K562 (cell line): ENCODE data around the gene MCCD1. TPM values are rescaled to one million over a fixed set of nuclear protein-coding genes. Genes with fewer than 3 reads are reported as not detected.

Source experiments
- ATAC-seq: fragments of 200-7000 bp; cut with Tn5 transposase; 3 replicates; pipeline ENCODE4 v1.9.1; 2020; ENCODE audit warnings: moderate library complexity
- BruUV-seq: library from RNA; stranded (reverse); fragments of 400-500 nt; replicated peaks from 2 replicates; lab custom pipeline; 2021; lab: Mats Ljungman, UMichigan
- CTCF ChIA-PET: fragments of 300-600 bp; formaldehyde crosslinking; extraction: SDS; loops from one replicate; lab custom pipeline; 2021; ENCODE audit warnings: low intra/inter-chr PET ratio; lab: Yijun Ruan, JAX
- POLR2A ChIA-PET: fragments of 300-600, 350-650 bp; sonication (Branson Sonifier 250); formaldehyde crosslinking; extraction: SDS; loops from one replicate; lab custom pipeline; 2021; ENCODE audit warnings: antibody characterized with exemption, inconsistent platforms; lab: Yijun Ruan, JAX
- DNase-seq, 4 experiments: peaks; one replicate each; pipeline versions ENCODE4 v3.0.0 to v3.0.0-alpha.2; 2011 to 2018; ENCODE audit warnings: low spot score in 3 of 4, mixed read lengths in 3 of 4; ENCODE audit errors: extremely low read depth in 1 of 4
- FAIRE-seq: peaks from 2 replicates; lab custom pipeline; 2011; peaks lifted over from hg19 to GRCh38; lab: Jason Lieb, UNC
- H2AFZ ChIP-seq: 2 replicates; pipeline ENCODE4 v1.6.0; 2011; ENCODE audit warnings: low read depth, low read length, control low read depth, inconsistent platforms
- H3K27ac ChIP-seq: fragments of 200-600 bp; 3 replicates; pipeline ENCODE4 v1.8.0; 2011; ENCODE audit warnings: low read depth, mild to moderate bottlenecking, control low read depth, inconsistent platforms, low read length, moderate library complexity, mixed read lengths; ENCODE audit errors: extremely low read depth
- H3K27me3 ChIP-seq, 2 experiments: fragments of 300-600 bp in 1 of 2; 2 replicates in 1 of 2; 3 replicates in 1 of 2; pipeline versions ENCODE4 v1.6.0 to v1.8.0; 2011; ENCODE audit warnings: inconsistent platforms in 2 of 2, low read length in 2 of 2, mild to moderate bottlenecking in 1 of 2, mixed read lengths in 1 of 2, moderate library complexity in 1 of 2; ENCODE audit not compliant: control insufficient read depth in 2 of 2, insufficient read depth in 2 of 2
- H3K36me3 ChIP-seq: fragments of 300-600 bp; 3 replicates; pipeline ENCODE4 v1.8.0; 2011; ENCODE audit warnings: mild to moderate bottlenecking, low read length, inconsistent platforms; ENCODE audit not compliant: control insufficient read depth, insufficient read depth
- H3K4me1 ChIP-seq, 2 experiments: fragments of 200-600 bp in 1 of 2; replicated peaks in 1 of 2; 2 replicates in 1 of 2; 3 replicates in 1 of 2; pipeline versions ENCODE4 v1.5.1 to v1.8.0; 2011; ENCODE audit warnings: inconsistent platforms in 2 of 2, low read length in 2 of 2, mild to moderate bottlenecking in 1 of 2, mixed read lengths in 1 of 2, moderate library complexity in 1 of 2; ENCODE audit not compliant: control insufficient read depth in 2 of 2, insufficient read depth in 2 of 2
- H3K4me2 ChIP-seq: 2 replicates; pipeline ENCODE4 v1.6.1; 2011; ENCODE audit warnings: low read length, control low read depth, inconsistent platforms, mixed read lengths; ENCODE audit not compliant: insufficient read depth
- H3K4me3 ChIP-seq: fragments of 200-600 bp; sonication (generic), shearing (Covaris generic); 2 replicates; pipeline ENCODE4 v1.5.1; 2016; ENCODE audit warnings: control low read depth, inconsistent platforms
- H3K79me2 ChIP-seq: fragments of 200-600 bp; 3 replicates; pipeline ENCODE4 v1.8.0; 2011; ENCODE audit warnings: low read length, inconsistent platforms; ENCODE audit not compliant: control insufficient read depth, insufficient read depth
- H3K9ac ChIP-seq, 2 experiments: 2 replicates each; pipeline versions ENCODE4 v1.6.0 to v1.6.1; 2011; ENCODE audit warnings: low read depth in 2 of 2, low read length in 2 of 2, control low read depth in 1 of 2, inconsistent platforms in 1 of 2, mild to moderate bottlenecking in 1 of 2, mixed read lengths in 1 of 2; ENCODE audit not compliant: insufficient read depth in 1 of 2
- H3K9me1 ChIP-seq: one replicate; pipeline ENCODE4 v1.6.0; 2011; ENCODE audit warnings: inconsistent platforms, mild to moderate bottlenecking, low read length, moderate library complexity; ENCODE audit not compliant: control insufficient read depth, insufficient read depth
- H3K9me3 ChIP-seq: replicated peaks from 2 replicates; pipeline ENCODE4 v1.5.1; 2011; ENCODE audit warnings: low read depth, low read length, inconsistent platforms; ENCODE audit not compliant: control insufficient read depth, insufficient read depth
- H4K20me1 ChIP-seq: replicated peaks from 2 replicates; pipeline ENCODE4 v1.6.1; 2011; ENCODE audit warnings: low read length, inconsistent platforms, mixed read lengths; ENCODE audit not compliant: control insufficient read depth, insufficient read depth
- FOXA1 ChIP-seq: fragments of 450-650 bp; IDR thresholded peaks from 2 replicates; pipeline ENCODE4 v1.6.1; 2016; ENCODE audit warnings: mild to moderate bottlenecking, borderline replicate concordance
- GATAD2A ChIP-seq: fragments of 450-650 bp; IDR thresholded peaks from 2 replicates; pipeline ENCODE4 v1.6.1; 2017
- HBP1 ChIP-seq: fragments of 450-650 bp; formaldehyde crosslinking; IDR thresholded peaks from 2 replicates; pipeline ENCODE4 v1.4.0; 2022; ENCODE audit warnings: missing genetic modification characterization
- MCM2 ChIP-seq: fragments of 450-650 bp; IDR thresholded peaks from 2 replicates; pipeline ENCODE4 v1.6.1; 2017; ENCODE audit warnings: low read depth, mild to moderate bottlenecking
- NFE2 ChIP-seq: IDR thresholded peaks from 2 replicates; pipeline ENCODE4 v1.6.1; 2014; ENCODE audit warnings: antibody characterized with exemption, low read depth
- PKNOX1 ChIP-seq: fragments of 450-650 bp; IDR thresholded peaks from 2 replicates; pipeline ENCODE4 v1.6.1; 2016
- SMAD4 ChIP-seq: fragments of 250-450 bp; sonication (Bioruptor Pico); conservative IDR thresholded peaks from 2 replicates; pipeline ENCODE4 v1.8.0; 2021; ENCODE audit warnings: inconsistent platforms, mild to moderate bottlenecking, moderate library complexity
- ZBTB26 ChIP-seq: fragments of 450-650 bp; formaldehyde crosslinking; IDR thresholded peaks from 2 replicates; pipeline ENCODE4 v1.4.0; 2022; ENCODE audit warnings: missing genetic modification characterization
- ZNF324 ChIP-seq: fragments of 250-450 bp; sonication (Bioruptor Pico); IDR thresholded peaks from 2 replicates; pipeline ENCODE4 v1.4.0; 2020; ENCODE audit warnings: mild to moderate bottlenecking
- WGBS: fragments of 100-300 bp; shearing (Covaris generic); methylation state at CpG from one replicate; pipeline ENCODE4 v1.1.6; 2016; ENCODE audit warnings: low coverage, mixed read lengths; ENCODE audit not compliant: insufficient coverage; ENCODE audit errors: missing lambda C conversion rate; 5-methylcytosine and 5-hydroxymethylcytosine counted together
- in situ Hi-C: fragments of 300-500 bp; cut with MboI; formaldehyde crosslinking; loops from 4 replicates; pipeline ENCODE4 v1.15.0; 2018; ENCODE audit warnings: inconsistent platforms, mixed read lengths
- intact Hi-C: fragments of 100-400 bp; cut with micrococcal nuclease; formaldehyde crosslinking; loops from 2 replicates; pipeline ENCODE4 v1.14.2; 2022
- polyA plus RNA-seq, 8 experiments: library from polyadenylated mRNA; depleted of rRNA in 4 of 8; stranded (reverse) in 5 of 8; unstranded in 3 of 8; fragments of >200 nt; fragmentation: Nextera tagmentation in 2 of 8; fragmentation: Illumina TruSeq in 1 of 8; extraction: Ambion mirVana in 2 of 8; extraction: Trizol in 1 of 8; gene quantifications; 2 replicates each; pipeline versions ENCODE4 v1.2.1 to v1.2.3, GENCODE V29; 2011 to 2014; ENCODE audit warnings: inconsistent platforms in 1 of 8, missing spikeins in 1 of 8
- total RNA-seq, 7 experiments: library from RNA; depleted of rRNA in 6 of 7; stranded (reverse); fragments of >200 nt in 6 of 7; fragmentation: Illumina TruSeq in 2 of 7; extraction: Trizol in 2 of 7; gene quantifications; 2 replicates each; pipeline versions ENCODE4 v1.2.1 to v1.2.3, GENCODE V29; 2011 to 2021; ENCODE audit warnings: low replicate concordance in 1 of 7

Gene MCCD1
- total and polyA plus RNA-seq, 9 of the 15 experiments (the other 6 are each of a cell fraction or from before 2014, with no cell fraction given) = not detected

GRCh38 chr6:31495580-31495979, 33.2 kb upstream of the MCCD1 start:
- BruUV-seq = no TSS peak
- peaks cover 29% of the 10 kb centered on the region; the same call in 2 of the 3 replicates for H3K79me2 ChIP-seq
- H3K9me3 ChIP-seq = no peaks in the 10 kb centered on the region
- peak overlapping the region; percentile 86 for H3K4me2 ChIP-seq
- H3K27ac ChIP-seq = peak overlapping the region; percentile 69; the same call in 2 of the 3 replicates
- DNase-seq = no peak
- CTCF ChIA-PET = no interaction called here
- peaks cover 7% of the 10 kb centered on the region; the same call in 1 of the 2 replicates for H4K20me1 ChIP-seq
- H3K4me3 ChIP-seq = peak overlapping the region; percentile 54
- TF ChIP-seq SMAD4 (CRISPR knock-in tag) = 0 out of 2 replicates have a peak, but pooled peaks have one; percentile 14
- no peak for TF ChIP-seq FOXA1
- 0 out of 2 replicates have a peak, but pooled peaks have one; percentile 29 for TF ChIP-seq PKNOX1
- no peak for TF ChIP-seq MCM2
- no peak for TF ChIP-seq GATAD2A
- peak; percentile 7; the same call in 1 of the 2 replicates for TF ChIP-seq NFE2
- TF ChIP-seq HBP1 (CRISPR knock-in tag) = 0 out of 2 replicates have a peak, but pooled peaks have one; percentile 21
- 0 out of 2 replicates have a peak, but pooled peaks have one; percentile 20 for TF ChIP-seq ZNF324
- TF ChIP-seq ZBTB26 = 0 out of 2 replicates have a peak, but pooled peaks have one; percentile 50
- TF ChIP-seq, all 486 proteins: peak for 6
- peaks cover 39 to 52% of the 10 kb centered on the region in 2 experiments for H3K4me1 ChIP-seq
- H3K27me3 ChIP-seq = no peaks in the 10 kb centered on the region
- intact Hi-C loops (no loop called here), in situ Hi-C loops (loop anchor here (5.0 kb wide), 1 partner anchor 37 kb away; no protein-coding TSS in a partner anchor)
- no peaks in the 10 kb centered on the region for H3K36me3 ChIP-seq
- POLR2A ChIA-PET = interaction anchor here (0.7 to 3.4 kb wide), 8 partner anchors 37 to 104 kb away, joined by 3 to 21 read pairs (median 5); partner anchors contain the start of genes DDX39B and NCR3
- ATAC-seq = no peak
- WGBS = 23% methylated on average over 2 of the region's 2 CpGs
- peak overlapping the region in 1 of 2 experiments; percentile 74; a peak in 2 of 4 replicates for H3K9ac ChIP-seq
- FAIRE-seq = no peak
- H3K9me1 ChIP-seq = no peaks in the 10 kb centered on the region
- H2AFZ ChIP-seq = peak overlapping the region; percentile 95; the same call in 1 of the 2 replicates
